HepG2 (cell line): ENCODE results near the gene CTF1. TPM values are rescaled to one million over a fixed set of nuclear protein-coding genes. Genes with fewer than 3 reads are reported as not detected.
A peak's percentile ranks its signal among the peaks of the same experiment; 100 is the strongest.

Source experiments
- E2F5 ChIP-seq: sonication (generic); formaldehyde crosslinking; conservative IDR thresholded peaks from 2 replicates; pipeline ENCODE4 v1.4.0; 2020; ENCODE audit warnings: missing genetic modification reagents
- FOSL1 ChIP-seq: sonication (generic); formaldehyde crosslinking; IDR thresholded peaks from 2 replicates; pipeline ENCODE4 v1.9.0; 2021; ENCODE audit warnings: missing genetic modification reagents, borderline replicate concordance
- HHEX ChIP-seq: IDR thresholded peaks from 2 replicates; pipeline ENCODE4 v1.6.1; 2016; ENCODE audit warnings: control low read depth
- HOXA5 ChIP-seq: sonication (generic); formaldehyde crosslinking; IDR thresholded peaks from 2 replicates; pipeline ENCODE4 v1.4.0; 2020; ENCODE audit warnings: missing genetic modification reagents
- MAZ ChIP-seq, 2 experiments: sonication (generic) in 1 of 2; formaldehyde crosslinking in 1 of 2; IDR thresholded peaks; 2 replicates each; pipeline versions ENCODE4 v1.5.0 to v1.6.1; 2012 to 2020; ENCODE audit warnings: low read depth in 2 of 2, mild to moderate bottlenecking in 2 of 2, borderline replicate concordance in 1 of 2, improper control_type of control experiment in 1 of 2, low read length in 1 of 2, missing genetic modification reagents in 1 of 2, moderate library complexity in 1 of 2
- MEIS1 ChIP-seq: sonication (generic); formaldehyde crosslinking; IDR thresholded peaks from 2 replicates; pipeline ENCODE4 v1.9.0; 2021; ENCODE audit warnings: mild to moderate bottlenecking, missing genetic modification reagents, moderate library complexity, borderline replicate concordance
- NCOA1 ChIP-seq: sonication (generic); formaldehyde crosslinking; IDR thresholded peaks from 2 replicates; pipeline ENCODE4 v1.9.0; 2021; ENCODE audit warnings: missing genetic modification reagents
- PAWR ChIP-seq: sonication (generic); formaldehyde crosslinking; IDR thresholded peaks from 2 replicates; pipeline ENCODE4 v1.4.0; 2020; ENCODE audit warnings: missing genetic modification reagents, mild to moderate bottlenecking, borderline replicate concordance
- PPARG ChIP-seq: conservative IDR thresholded peaks from 2 replicates; pipeline ENCODE4 v1.6.1; 2016; ENCODE audit warnings: missing biosample characterization, missing genetic modification reagents
- PRMT3 ChIP-seq: sonication (generic); formaldehyde crosslinking; IDR thresholded peaks from 2 replicates; pipeline ENCODE4 v1.8.1; 2022; ENCODE audit warnings: low read depth, mild to moderate bottlenecking, moderate library complexity, missing genetic modification reagents, borderline replicate concordance
- RARA ChIP-seq: IDR thresholded peaks from 2 replicates; pipeline ENCODE4 v1.6.1; 2016; ENCODE audit warnings: missing genetic modification reagents, missing compliant biosample characterization
- RARG ChIP-seq: sonication (generic); formaldehyde crosslinking; IDR thresholded peaks from 2 replicates; pipeline ENCODE4 v1.4.0; 2020; ENCODE audit warnings: low read depth, mild to moderate bottlenecking, missing genetic modification reagents
- RFX3 ChIP-seq: IDR thresholded peaks from 2 replicates; pipeline ENCODE4 v1.6.1; 2016; ENCODE audit warnings: missing biosample characterization, missing genetic modification reagents
- SMYD3 ChIP-seq: sonication (generic); formaldehyde crosslinking; IDR thresholded peaks from 2 replicates; pipeline ENCODE4 v1.8.1; 2023; ENCODE audit warnings: mild to moderate bottlenecking, missing genetic modification reagents
- TOE1 ChIP-seq: sonication (generic); formaldehyde crosslinking; IDR thresholded peaks from 2 replicates; pipeline ENCODE4 v1.4.0; 2020; ENCODE audit warnings: mild to moderate bottlenecking, missing genetic modification reagents
- ZBTB1 ChIP-seq: sonication (generic); formaldehyde crosslinking; IDR thresholded peaks from 2 replicates; pipeline ENCODE4 v1.4.0; 2020; ENCODE audit warnings: missing genetic modification reagents, borderline replicate concordance
- ZBTB3 ChIP-seq: sonication (generic); formaldehyde crosslinking; IDR thresholded peaks from 2 replicates; pipeline ENCODE4 v1.4.0; 2020; ENCODE audit warnings: low read depth, mild to moderate bottlenecking, moderate library complexity, missing genetic modification reagents, borderline replicate concordance
- ZNF18 ChIP-seq: sonication (generic); formaldehyde crosslinking; IDR thresholded peaks from 2 replicates; pipeline ENCODE4 v1.8.0; 2022; ENCODE audit warnings: mild to moderate bottlenecking, missing genetic modification reagents; ENCODE audit not compliant: insufficient replicate concordance
- ZNF3 ChIP-seq: IDR thresholded peaks from 2 replicates; pipeline ENCODE4 v1.7.0; 2017; ENCODE audit warnings: inconsistent platforms
- ZNF329 ChIP-seq: sonication (generic); formaldehyde crosslinking; IDR thresholded peaks from 2 replicates; pipeline ENCODE4 v1.9.0; 2021; ENCODE audit warnings: low read depth, mild to moderate bottlenecking, missing genetic modification reagents
- ZNF550 ChIP-seq: sonication (generic); formaldehyde crosslinking; IDR thresholded peaks from 2 replicates; pipeline ENCODE4 v1.4.0; 2020; ENCODE audit warnings: mild to moderate bottlenecking, missing genetic modification reagents, borderline replicate concordance
- ZNF598 ChIP-seq: sonication (generic); formaldehyde crosslinking; IDR thresholded peaks from 2 replicates; pipeline ENCODE4 v1.5.1; 2020; ENCODE audit warnings: mild to moderate bottlenecking, missing genetic modification reagents, borderline replicate concordance
- ZNF644 ChIP-seq: IDR thresholded peaks from 2 replicates; pipeline ENCODE4 v1.6.1; 2016; ENCODE audit warnings: low read depth
- ZUFSP ChIP-seq: sonication (generic); formaldehyde crosslinking; IDR thresholded peaks from 2 replicates; pipeline ENCODE4 v1.9.0; 2021; ENCODE audit warnings: missing genetic modification reagents, mild to moderate bottlenecking, borderline replicate concordance
- polyA plus RNA-seq, 8 experiments: library from polyadenylated mRNA; depleted of rRNA in 3 of 8; stranded (reverse) in 7 of 8; unstranded in 1 of 8; fragments of >200 nt; fragmentation: Illumina TruSeq in 4 of 8; extraction: Trizol in 4 of 8; gene quantifications; 2 replicates each; pipeline versions ENCODE4 v1.2.1 to v1.2.3, GENCODE V29; 2011 to 2016; ENCODE audit warnings: low read depth in 4 of 8, missing spikeins in 1 of 8, mixed read lengths in 1 of 8; ENCODE audit not compliant: insufficient read depth in 1 of 8
- total RNA-seq, 5 experiments: library from RNA; depleted of rRNA; stranded (reverse); fragments of >200 nt; fragmentation: Illumina TruSeq; extraction: Trizol; gene quantifications; 2 replicates each; pipeline ENCODE4 v1.2.3, GENCODE V29; 2016; ENCODE audit warnings: low read depth in 1 of 5

Gene CTF1
- total and polyA plus RNA-seq, 2 of the 13 experiments (the other 11 are each of a cell fraction or from before 2014, with no cell fraction given) = 0.13 to 1.8 TPM

DNA sequence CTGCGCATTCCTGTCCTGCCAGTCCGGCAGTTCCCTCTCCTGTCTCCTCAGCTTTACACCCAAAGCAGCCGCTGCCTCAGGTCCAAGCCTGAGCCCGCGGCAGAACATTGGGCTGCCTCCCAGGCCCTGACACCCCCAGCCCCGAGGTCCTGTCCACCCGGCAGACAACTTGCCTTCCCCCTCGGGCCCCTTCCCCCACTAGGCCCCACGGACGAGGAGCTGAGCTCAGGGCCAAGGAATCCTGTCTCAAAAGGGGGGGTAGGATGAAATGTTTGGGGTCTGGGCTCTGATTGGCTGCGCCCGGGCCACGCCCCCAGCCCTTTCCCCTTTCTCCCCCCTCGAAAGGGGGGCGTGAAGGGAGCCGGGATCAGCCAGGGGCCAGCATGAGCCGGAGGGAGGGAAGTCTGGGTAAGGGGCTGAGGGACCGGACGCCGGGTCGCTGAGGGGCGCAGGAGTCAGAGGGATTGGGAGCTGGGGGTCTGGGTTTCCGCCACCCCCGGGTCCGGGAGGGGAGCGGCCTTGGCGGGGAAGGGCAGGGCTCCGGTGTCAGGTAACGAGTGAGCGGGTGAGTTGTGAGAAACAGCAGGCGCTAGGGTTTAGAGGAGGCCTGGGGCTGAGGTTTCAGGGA lies at the start of gene CTF1 (continued):
- TF ChIP-seq MAZ (IDR thresholded peaks at IDR 0.05; ENCODE audit: borderline replicate concordance, low read depth, low read length) = peak; percentile 25; the same call in 1 of the 2 replicates
- no peak for TF ChIP-seq MAZ (CRISPR knock-in tag; IDR thresholded peaks at IDR 0.05; ENCODE audit: low read depth)
- no peak for TF ChIP-seq E2F5 (CRISPR knock-in tag)
- TF ChIP-seq TOE1 (CRISPR knock-in tag) = no peak
- TF ChIP-seq RARG (CRISPR knock-in tag) = no peak
- no peak for TF ChIP-seq RFX3 (CRISPR knock-in tag)
- no peak; the same call in 1 of the 2 replicates for TF ChIP-seq ZNF598 (CRISPR knock-in tag)
- TF ChIP-seq ZNF18 (CRISPR knock-in tag) = no peak
- TF ChIP-seq SMYD3 (CRISPR knock-in tag) = no peak
- no peak; the same call in 1 of the 2 replicates for TF ChIP-seq NCOA1 (CRISPR knock-in tag)
- TF ChIP-seq ZBTB3 = no peak
- no peak for TF ChIP-seq HHEX (CRISPR knock-in tag)
- no peak for TF ChIP-seq PRMT3 (CRISPR knock-in tag)
- TF ChIP-seq PPARG (CRISPR knock-in tag) = 0 out of 2 replicates have a peak, but pooled peaks have one; percentile 19
- TF ChIP-seq PAWR (CRISPR knock-in tag) = no peak
- TF ChIP-seq ZNF550 (CRISPR knock-in tag) = 0 out of 2 replicates have a peak, but pooled peaks have one; percentile 21
- TF ChIP-seq ZNF329 = no peak
- no peak for TF ChIP-seq ZNF3 (CRISPR knock-in tag)
- no peak for TF ChIP-seq ZUFSP (CRISPR knock-in tag)
- TF ChIP-seq FOSL1 (CRISPR knock-in tag) = no peak
- TF ChIP-seq HOXA5 = peak; percentile 73; the same call in 1 of the 2 replicates
- TF ChIP-seq MEIS1 = no peak
- no peak for TF ChIP-seq ZNF644
- TF ChIP-seq ZBTB1 (CRISPR knock-in tag) = no peak
- no peak; the same call in 1 of the 2 replicates for TF ChIP-seq RARA (CRISPR knock-in tag)
